ENCODE results near the gene CFAP54. TPM values are rescaled to one million over a fixed set of nuclear protein-coding genes. Genes with fewer than 3 reads are reported as not detected.

CFAP54 gene
- total and polyA plus RNA-seq, 2 of the 4 experiments (the other 2 are of a cell fraction): 0.18 to 0.41 TPM

DNA sequence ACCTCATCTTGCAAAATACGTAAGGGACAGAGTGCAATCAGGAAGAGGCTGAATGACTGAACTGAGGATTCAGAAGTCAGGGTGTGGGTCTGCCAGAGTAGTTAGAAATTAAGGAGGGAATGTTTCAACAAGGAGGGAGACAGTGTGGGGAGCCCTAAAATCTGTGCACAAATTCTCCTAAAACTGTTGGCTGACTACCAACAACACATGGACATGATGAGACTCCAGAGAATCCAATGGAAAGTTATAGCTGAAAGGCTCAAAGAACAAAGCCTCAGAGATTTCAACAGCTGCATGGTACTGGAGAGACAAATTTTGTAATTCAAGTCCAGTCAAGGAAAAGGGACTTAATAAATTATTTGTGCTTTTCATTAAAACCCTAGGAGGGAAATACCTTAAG lies 381.6 kb downstream of the CFAP54 start:
- no peak overlapping the region for H2BK120ac ChIP-seq (ENCODE audit: low read depth, low read length)
- no peak overlapping the region for H4K91ac ChIP-seq (ENCODE audit: insufficient read depth, low read depth, low read length)
- intact Hi-C loops (cut with micrococcal nuclease) (no loop called here), in situ Hi-C loops (cut with MboI; ENCODE audit: low sequenced_read_pairs) (no loop called here), dilution Hi-C loops (cut with HindIII; ENCODE audit: low sequenced_read_pairs, unreplicated experiment) (no loop called here)
- no peak for DNase-seq
- no peak overlapping the region for H2BK5ac ChIP-seq (ENCODE audit: low read depth, low read length, poor library complexity, severe bottlenecking)
- no peak overlapping the region for H2AK5ac ChIP-seq (ENCODE audit: low read depth, low read length)
- no CpG with 5 or more reads among the region's 1 CpG for WGBS, 2 experiments (ENCODE audit: extremely low coverage in 2 of 2, insufficient read length in 1 of 2)
- no peaks in the 10 kb centered on the region for H3K4me1 ChIP-seq (ENCODE audit: control insufficient read depth, insufficient read depth, low read length)
- H3K27me3 ChIP-seq (ENCODE audit: control insufficient read depth, insufficient read depth, low read length): no peaks in the 10 kb centered on the region
- no peaks in the 10 kb centered on the region for H4K20me1 ChIP-seq (ENCODE audit: insufficient read depth, low read length)
- H2BK20ac ChIP-seq (ENCODE audit: low read depth, low read length): no peak overlapping the region
- BruUV-seq (replicated peaks): no TSS peak
- no peaks in the 10 kb centered on the region for H3K9me3 ChIP-seq (ENCODE audit: control insufficient read depth, insufficient read depth, low read length)
- no peak overlapping the region for H3K23ac ChIP-seq (ENCODE audit: low read depth, low read length)
- H3K4ac ChIP-seq (ENCODE audit: low read depth, low read length): no peak overlapping the region
- no peaks in the 10 kb centered on the region for H3K9me1 ChIP-seq (ENCODE audit: insufficient read depth, low read length)
- H3K36me3 ChIP-seq (ENCODE audit: control insufficient read depth, insufficient read depth, low read length): no peaks in the 10 kb centered on the region
- H4K5ac ChIP-seq (ENCODE audit: low read depth, low read length): no peak overlapping the region
- no peak overlapping the region for H2AK9ac ChIP-seq (replicated peaks; ENCODE audit: low read depth, low read length, poor library complexity)
- TF ChIP-seq, protein P1, sequence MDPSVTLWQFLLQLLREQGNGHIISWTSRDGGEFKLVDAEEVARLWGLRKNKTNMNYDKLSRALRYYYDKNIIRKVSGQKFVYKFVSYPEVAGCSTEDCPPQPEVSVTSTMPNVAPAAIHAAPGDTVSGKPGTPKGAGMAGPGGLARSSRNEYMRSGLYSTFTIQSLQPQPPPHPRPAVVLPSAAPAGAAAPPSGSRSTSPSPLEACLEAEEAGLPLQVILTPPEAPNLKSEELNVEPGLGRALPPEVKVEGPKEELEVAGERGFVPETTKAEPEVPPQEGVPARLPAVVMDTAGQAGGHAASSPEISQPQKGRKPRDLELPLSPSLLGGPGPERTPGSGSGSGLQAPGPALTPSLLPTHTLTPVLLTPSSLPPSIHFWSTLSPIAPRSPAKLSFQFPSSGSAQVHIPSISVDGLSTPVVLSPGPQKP (IDR thresholded peaks at IDR 0.05; ENCODE audit: borderline replicate concordance, low read depth, low read length): no peak
- no peak for TF ChIP-seq POLR2A (IDR thresholded peaks at IDR 0.05; ENCODE audit: low read depth, low read length)
- POLR2A ChIA-PET (ENCODE audit: unreplicated experiment): no interaction called here
- H3K27ac ChIP-seq (ENCODE audit: insufficient read depth, low read length): no peak overlapping the region
- no peak overlapping the region for H2AFZ ChIP-seq (replicated peaks; ENCODE audit: low read length, poor library complexity)
- ATAC-seq (ENCODE audit: low read depth): no peak
- CTCF ChIA-PET: no interaction called here
- H3K56ac ChIP-seq (ENCODE audit: extremely low read depth, insufficient read depth, low read length): no peak overlapping the region
- H3K4me3 ChIP-seq (ENCODE audit: insufficient read depth, low read depth, low read length): no peak overlapping the region
- no peak overlapping the region for H4K8ac ChIP-seq (ENCODE audit: low read depth in 2 of 2, low read length in 2 of 2)
- H3K79me1 ChIP-seq (ENCODE audit: low read depth in 1 of 2, low read length in 2 of 2): no peaks in the 10 kb centered on the region
- H3K14ac ChIP-seq (replicated peaks; ENCODE audit: low read depth, low read length): no peak overlapping the region
- H2BK15ac ChIP-seq (ENCODE audit: low read depth, low read length): no peak overlapping the region
- no peak overlapping the region for H3K18ac ChIP-seq (ENCODE audit: low read depth, low read length)
- no peak overlapping the region for H3K4me2 ChIP-seq (ENCODE audit: low read depth, low read length)
- no peak overlapping the region for H3K9ac ChIP-seq (ENCODE audit: low read depth, low read length)

All from IMR-90 (cell line).